ENCODE measurements around the gene AMFR.

DNA sequence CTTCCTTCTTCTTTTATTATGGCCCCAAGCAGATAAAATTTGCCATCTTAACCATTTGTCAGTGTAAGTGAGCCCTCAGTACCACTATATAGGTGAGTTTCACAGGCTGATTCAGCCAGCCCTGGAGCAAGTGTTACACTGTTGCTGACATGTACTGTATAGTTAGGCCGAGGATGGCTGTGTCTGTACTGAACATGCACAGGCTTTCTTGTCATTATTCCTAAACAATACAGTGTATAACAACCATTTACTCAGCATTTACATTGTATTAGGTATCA, 53.7 kb downstream of the AMFR start:
- no peak for TF ChIP-seq CTCF (IDR thresholded peaks at IDR 0.05; ENCODE audit: low read depth, low read length, missing input control)
- no peak for TF ChIP-seq GABPA (IDR thresholded peaks at IDR 0.05 in 1 of 2, conservative IDR thresholded peaks at IDR 0.05 in 1 of 2)
- no peak for TF ChIP-seq YY1 (IDR thresholded peaks at IDR 0.05)
- TF ChIP-seq TAF1 (conservative IDR thresholded peaks at IDR 0.05), result no peak
- TF ChIP-seq SP1 (IDR thresholded peaks at IDR 0.05), result no peak
- TF ChIP-seq RAD21 (IDR thresholded peaks at IDR 0.05), result no peak
- TF ChIP-seq JUND (IDR thresholded peaks at IDR 0.05), result no peak

All from liver (tissue), 3 donors.